Gastrocnemius medialis (tissue), 4 donors: ENCODE measurements around the gene MST1R. TPM values are rescaled to one million over a fixed set of nuclear protein-coding genes. Genes with fewer than 3 reads are reported as not detected.
A peak's percentile ranks its signal among the peaks of the same experiment; 100 is the strongest.
"Not testable (repeated sequence)": the region's sequence is repeated elsewhere in the genome, so short reads cannot be mapped to it uniquely, and the experiment has no call there.

Source experiments
- ATAC-seq, 2 donors: fragments of 150-250 bp; one replicate each; pipeline ENCODE4 v1.9.1; 2016
- DNase-seq, 2 donors: peaks; one replicate each; pipeline ENCODE4 v3.0.0-alpha.2; 2019
- H3K27ac ChIP-seq, 4 donors: fragments of 200-600 bp; sonication (generic); 1 replicate in 1 of 4; 2 replicates in 3 of 4; pipeline ENCODE4 v1.5.1; 2016 to 2018; ENCODE audit warnings: mild to moderate bottlenecking in 2 of 4, moderate library complexity in 1 of 4
- H3K27me3 ChIP-seq, 3 donors: fragments of 200-600 bp; sonication (generic) in 2 of 3; 1 replicate in 1 of 3; 2 replicates in 2 of 3; pipeline versions ENCODE4 v1.5.1 to v1.6.0; 2016 to 2019; ENCODE audit warnings: mild to moderate bottlenecking in 1 of 3, moderate library complexity in 1 of 3
- H3K36me3 ChIP-seq, 2 donors: fragments of 200-600 bp; sonication (generic) in 1 of 2; one replicate each; pipeline ENCODE4 v1.5.1; 2017 to 2018
- H3K4me1 ChIP-seq, 2 donors: fragments of 200-600 bp; sonication (generic) in 1 of 2; one replicate each; pipeline ENCODE4 v1.5.1; 2016 to 2017; ENCODE audit warnings: mild to moderate bottlenecking in 2 of 2
- H3K4me3 ChIP-seq, 4 donors: fragments of 200-600 bp; sonication (generic) in 3 of 4; 1 replicate in 1 of 4; 2 replicates in 3 of 4; pipeline ENCODE4 v1.5.1; 2016 to 2019; ENCODE audit warnings: mild to moderate bottlenecking in 2 of 4
- H3K9me3 ChIP-seq, 3 donors: fragments of 200-600 bp; sonication (generic) in 2 of 3; 1 replicate in 1 of 3; 2 replicates in 2 of 3; pipeline ENCODE4 v1.5.1; 2016 to 2019
- POLR2A ChIP-seq, 2 donors: fragments of 450-650 bp; IDR thresholded peaks; one replicate each; pipeline ENCODE4 v1.6.1; 2017; ENCODE audit warnings: antibody characterized with exemption in 2 of 2, mild to moderate bottlenecking in 2 of 2, moderate library complexity in 2 of 2
- in situ Hi-C, 4 donors: fragments of 200-750 bp; cut with MboI; loops; one replicate each; pipeline versions ENCODE4 v1.15.0 to v1.8.0; 2017; ENCODE audit warnings: low sequenced_read_pairs in 4 of 4
- intact Hi-C: fragments of 100-400 bp; cut with DNase I; formaldehyde crosslinking; loops from one replicate; pipeline ENCODE4 v1.15.1; 2023; ENCODE audit warnings: low total_unique reads
- total RNA-seq, 4 donors: library from RNA; depleted of rRNA; stranded (reverse); fragments of >200 nt; gene quantifications; one replicate each; pipeline versions ENCODE4 v1.1.0 to v1.2.3, GENCODE V29; 2016
- TF ChIP-seq, protein P1 (sequence below), 5 experiments: fragments of 450-650 bp in 3 of 5; fragments of 200-600 bp in 2 of 5; sonication (generic) in 2 of 5; IDR thresholded peaks in 4 of 5; conservative IDR thresholded peaks in 1 of 5; 1 replicate in 4 of 5; 2 replicates in 1 of 5; pipeline ENCODE4 v1.5.1; 2016 to 2019; ENCODE audit warnings: antibody characterized with exemption in 5 of 5, mild to moderate bottlenecking in 3 of 5, moderate library complexity in 3 of 5

The MST1R gene
- total RNA-seq, 4 donors from 2014 or later, result 0.40 to 0.81 (median 0.51) TPM; not detected in 1

DNA sequence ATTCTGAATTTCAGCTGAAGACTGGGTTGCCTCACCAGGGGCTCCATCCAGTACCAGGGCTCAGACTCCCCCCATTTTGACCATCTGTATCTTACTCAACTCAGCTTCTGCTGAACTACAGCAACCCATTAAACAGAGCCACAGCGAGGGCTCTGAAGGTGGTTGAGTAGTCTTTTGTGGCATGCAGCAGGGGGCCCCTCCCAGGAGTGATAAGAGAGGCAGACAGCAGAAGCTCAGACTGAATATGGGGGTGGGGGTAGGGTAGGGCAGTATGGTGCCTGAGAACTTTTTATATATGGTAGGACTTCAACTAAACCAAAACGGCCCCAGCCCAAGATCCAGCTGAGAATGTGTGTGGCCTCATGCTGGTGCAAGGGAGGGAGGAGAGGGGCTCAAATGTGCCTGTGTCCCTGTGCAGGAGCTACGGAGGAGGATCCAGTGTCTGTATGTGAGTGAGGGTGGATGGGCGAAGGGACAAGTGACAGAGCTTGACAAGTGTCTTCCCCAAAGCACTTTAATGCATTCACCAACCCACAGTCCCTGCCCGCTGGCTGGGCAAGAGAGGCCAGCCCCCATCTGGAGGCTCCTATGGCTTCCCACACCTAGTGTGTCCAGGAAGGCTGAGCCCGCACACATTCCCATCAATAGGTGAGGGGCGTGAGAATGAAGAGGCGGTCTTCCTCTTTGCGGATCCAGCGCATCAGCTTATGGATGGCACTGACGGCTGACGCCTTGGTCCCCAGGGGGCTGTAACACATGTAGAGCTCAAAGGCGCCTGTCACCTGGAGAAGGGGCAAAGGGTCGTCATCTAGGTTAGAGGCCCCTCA lies 4.9 kb upstream of the MST1R start:
- intact Hi-C loops, result loop anchor here (5.0 to 10.0 kb wide), 2 partner anchors 64 to 206 kb away; no protein-coding TSS in a partner anchor

DNA sequence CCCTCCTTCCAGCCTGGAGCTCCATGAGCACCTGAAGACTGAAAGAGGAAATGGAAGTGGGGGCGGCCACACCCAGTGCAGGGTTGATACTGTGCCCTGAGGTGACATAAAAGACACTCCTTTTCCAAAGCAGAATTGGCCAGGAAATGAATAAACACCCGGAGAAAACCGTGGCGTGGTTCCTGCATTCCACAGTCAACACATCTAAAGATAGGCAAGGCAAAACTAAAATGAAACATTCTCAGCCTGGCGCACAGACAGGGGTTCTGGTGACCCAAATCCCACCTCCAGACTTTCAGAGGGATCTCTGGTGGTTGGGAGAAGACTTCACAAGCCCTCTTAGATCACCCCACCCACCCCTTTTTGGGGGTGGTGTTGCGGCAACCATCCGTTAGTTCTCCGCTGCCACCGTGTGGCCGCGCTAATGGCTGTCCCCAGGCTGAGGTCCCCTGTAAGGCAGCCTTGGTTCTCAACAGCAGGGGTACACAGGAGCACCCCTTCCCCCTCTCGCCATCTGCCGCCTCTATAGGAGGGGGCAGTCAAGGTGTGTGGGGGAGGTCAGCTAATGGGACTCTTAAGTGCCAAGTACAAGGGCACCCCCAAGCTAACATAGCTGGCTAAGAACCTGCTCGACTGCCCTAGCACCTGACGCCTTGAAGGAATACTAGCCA lies 2.5 kb upstream of the MST1R start:
- H3K4me1 ChIP-seq, result peaks cover 4 to 10% of the 10 kb centered on the region in 2 donors

More for the DNA sequence above, 4.9 kb upstream of the MST1R start:
- ATAC-seq (no peak), DNase-seq (no peak)
- Histone ChIP-seq H3K27me3 (no peaks in the 10 kb centered on the region), H3K4me3 (no peak overlapping the region), H3K27ac (no peak overlapping the region), H3K9me3 (no peaks in the 10 kb centered on the region), H3K36me3 (peaks cover 0 to 37% of the 10 kb centered on the region in 2 donors), H3K4me1 (peaks cover 4 to 9% of the 10 kb centered on the region in 2 donors)
- TF ChIP-seq, protein P1, sequence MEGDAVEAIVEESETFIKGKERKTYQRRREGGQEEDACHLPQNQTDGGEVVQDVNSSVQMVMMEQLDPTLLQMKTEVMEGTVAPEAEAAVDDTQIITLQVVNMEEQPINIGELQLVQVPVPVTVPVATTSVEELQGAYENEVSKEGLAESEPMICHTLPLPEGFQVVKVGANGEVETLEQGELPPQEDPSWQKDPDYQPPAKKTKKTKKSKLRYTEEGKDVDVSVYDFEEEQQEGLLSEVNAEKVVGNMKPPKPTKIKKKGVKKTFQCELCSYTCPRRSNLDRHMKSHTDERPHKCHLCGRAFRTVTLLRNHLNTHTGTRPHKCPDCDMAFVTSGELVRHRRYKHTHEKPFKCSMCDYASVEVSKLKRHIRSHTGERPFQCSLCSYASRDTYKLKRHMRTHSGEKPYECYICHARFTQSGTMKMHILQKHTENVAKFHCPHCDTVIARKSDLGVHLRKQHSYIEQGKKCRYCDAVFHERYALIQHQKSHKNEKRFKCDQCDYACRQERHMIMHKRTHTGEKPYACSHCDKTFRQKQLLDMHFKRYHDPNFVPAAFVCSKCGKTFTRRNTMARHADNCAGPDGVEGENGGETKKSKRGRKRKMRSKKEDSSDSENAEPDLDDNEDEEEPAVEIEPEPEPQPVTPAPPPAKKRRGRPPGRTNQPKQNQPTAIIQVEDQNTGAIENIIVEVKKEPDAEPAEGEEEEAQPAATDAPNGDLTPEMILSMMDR (IDR thresholded peaks at IDR 0.05 in 4 of 5, conservative IDR thresholded peaks at IDR 0.05 in 1 of 5), result no peak
- TF ChIP-seq POLR2A (IDR thresholded peaks at IDR 0.05), result no peak
- in situ Hi-C loops, result no loop called here

DNA sequence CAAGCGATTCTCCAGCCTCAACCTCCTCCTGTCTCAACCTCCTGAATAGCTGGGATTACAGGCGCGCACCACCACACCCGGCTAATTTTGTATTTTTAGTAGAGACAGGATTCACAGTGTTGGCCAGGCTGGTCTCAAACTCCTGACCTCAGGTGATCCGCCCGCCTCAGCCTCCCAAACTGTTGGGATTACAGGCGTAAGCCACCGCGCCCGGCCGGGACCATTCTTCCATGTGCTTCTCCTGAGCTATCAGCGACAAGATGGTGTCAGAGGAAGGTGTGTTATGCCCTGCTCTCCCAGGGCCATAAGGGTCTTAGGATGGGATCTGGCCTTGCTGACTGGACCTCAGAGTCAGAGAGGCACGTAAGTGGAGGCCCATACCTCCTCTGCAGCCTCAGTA lies 775 bp upstream of the MST1R start:
- H3K36me3 ChIP-seq, DNase-seq, H3K4me3 ChIP-seq, H3K27ac ChIP-seq, in situ Hi-C loops, H3K9me3 ChIP-seq, ATAC-seq, H3K27me3 ChIP-seq: not testable (repeated sequence)
- intact Hi-C loops, result loop anchor here (5.0 to 10.0 kb wide), 2 partner anchors 60 to 102 kb away; partner anchors contain the start of gene INKA1
- peaks cover 4 to 16% of the 10 kb centered on the region in 2 donors for H3K4me1 ChIP-seq

More for the DNA sequence above, 2.5 kb upstream of the MST1R start:
- in situ Hi-C loops, result no loop called here
- peaks cover 0 to 18% of the 10 kb centered on the region in 2 donors for H3K36me3 ChIP-seq
- H3K4me3 ChIP-seq, result peak overlapping the region in 3 of 4 donors; percentile 23 to 50 (median 34)
- no peak for TF ChIP-seq POLR2A (IDR thresholded peaks at IDR 0.05)
- TF ChIP-seq, protein P1 (IDR thresholded peaks at IDR 0.05 in 4 of 5, conservative IDR thresholded peaks at IDR 0.05 in 1 of 5), result peak; percentile 31 to 66 (median 55)
- peak in 1 of 2 donors; percentile 40 for ATAC-seq
- DNase-seq, result no peak
- intact Hi-C loops, result loop anchor here (5.0 to 10.0 kb wide), 2 partner anchors 61 to 204 kb away; no protein-coding TSS in a partner anchor
- no peaks in the 10 kb centered on the region for H3K27me3 ChIP-seq
- peak overlapping the region; percentile 18 to 59 (median 31) for H3K27ac ChIP-seq
- no peaks in the 10 kb centered on the region for H3K9me3 ChIP-seq

DNA sequence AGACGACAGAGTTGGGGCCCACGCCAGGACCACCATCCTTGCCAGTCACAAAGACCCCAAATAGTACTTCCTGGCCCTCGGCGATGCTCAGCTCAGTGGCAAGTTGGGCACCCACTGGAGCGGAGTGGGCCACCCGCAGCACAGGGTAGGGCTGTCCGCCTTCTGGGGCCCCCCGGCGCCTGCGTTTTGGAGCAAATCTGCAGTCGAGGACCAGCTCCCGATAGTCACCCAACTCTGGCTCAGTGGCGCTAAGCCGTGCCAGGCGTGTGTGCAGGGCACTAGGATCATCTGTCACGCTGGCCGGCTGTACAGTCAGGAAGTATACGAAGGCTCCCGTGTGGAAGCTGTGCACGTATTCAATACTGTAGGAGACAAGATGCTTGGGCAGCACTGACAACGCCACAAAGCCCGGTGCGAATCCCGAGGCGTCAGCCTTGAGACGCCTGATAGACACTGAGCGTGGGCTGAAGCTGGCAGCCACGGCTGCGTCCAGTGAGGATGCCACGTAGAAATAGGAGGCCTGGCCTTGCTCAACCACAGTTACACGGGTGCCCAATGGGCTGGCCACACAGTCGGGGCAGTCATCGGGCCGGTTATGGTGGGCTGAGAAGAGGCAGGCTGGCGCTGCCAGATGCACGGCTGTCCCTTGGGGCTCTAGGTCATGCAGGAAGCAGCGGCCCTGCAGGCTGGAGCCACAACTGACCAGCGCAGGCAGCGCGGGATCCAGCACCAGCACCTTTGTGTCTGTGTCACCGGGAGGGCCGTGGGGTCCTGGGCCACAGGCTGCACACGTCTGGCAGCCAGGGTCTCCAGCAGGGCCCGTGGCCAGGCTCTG lies 945 bp downstream of the MST1R start:
- Histone ChIP-seq H3K27me3 (no peaks in the 10 kb centered on the region), H3K4me1 (peaks cover 4 to 16% of the 10 kb centered on the region in 2 donors), H3K27ac (no peak overlapping the region), H3K9me3 (no peaks in the 10 kb centered on the region), H3K36me3 (no peaks in the 10 kb centered on the region), H3K4me3 (peak overlapping the region in 2 of 4 donors; percentile 37 to 43)
- no peak for ATAC-seq
- DNase-seq, result no peak
- TF ChIP-seq POLR2A (IDR thresholded peaks at IDR 0.05), result no peak
- TF ChIP-seq, protein P1 (IDR thresholded peaks at IDR 0.05 in 4 of 5, conservative IDR thresholded peaks at IDR 0.05 in 1 of 5), result no peak
- in situ Hi-C loops, result no loop called here
- intact Hi-C loops, result loop anchor here (5.0 to 10.0 kb wide), 2 partner anchors 58 to 100 kb away; partner anchors contain the start of gene INKA1
